ENCODE results near the gene MYL12A.
"Not testable (repeated sequence)": the region's sequence is repeated elsewhere in the genome, so short reads cannot be mapped to it uniquely, and the experiment has no call there.

The MYL12A gene

GRCh38 chr18:3247240-3248061, at the start of gene MYL12A:
Gene MYL12A, plus strand, starts transcription at chr18:3247801. Its CDS starts 5,447 bp downstream, at chr18:3253248.
- DNase-seq (ENCODE audit: low read depth) = peak; percentile 96

GRCh38 chr18:3198260-3198860, 49.2 kb upstream of the MYL12A start:
- DNase-seq (ENCODE audit: low read depth) = not testable (repeated sequence)

- DNase-seq (ENCODE audit: low read depth) = no peak
Measured at GRCh38 chr18:3199942-3200645, 47.5 kb upstream of the MYL12A start.

GRCh38 chr18:3205239-3205638, 42.4 kb upstream of the MYL12A start:
- no peak for DNase-seq (ENCODE audit: low read depth)

- DNase-seq (ENCODE audit: low read depth) = peak; percentile 5
Measured at GRCh38 chr18:3207565-3207964, 40.0 kb upstream of the MYL12A start.

GRCh38 chr18:3209859-3210569, 37.6 kb upstream of the MYL12A start:
- no peak for DNase-seq (ENCODE audit: low read depth)

GRCh38 chr18:3211236-3211992, 36.2 kb upstream of the MYL12A start:
- no peak for DNase-seq (ENCODE audit: low read depth)

GRCh38 chr18:3212657-3213056, 34.9 kb upstream of the MYL12A start:
- DNase-seq (ENCODE audit: low read depth) = no peak

GRCh38 chr18:3213300-3214059, 34.1 kb upstream of the MYL12A start:
- no peak for DNase-seq (ENCODE audit: low read depth)

- no peak for DNase-seq (ENCODE audit: low read depth)
Measured at GRCh38 chr18:3214855-3215637, 32.6 kb upstream of the MYL12A start.

- DNase-seq (ENCODE audit: low read depth) = no peak
Measured at GRCh38 chr18:3216987-3217386, 30.6 kb upstream of the MYL12A start.

- DNase-seq (ENCODE audit: low read depth) = no peak
Measured at GRCh38 chr18:3217948-3218647, 29.5 kb upstream of the MYL12A start.

- no peak for DNase-seq (ENCODE audit: low read depth)
Measured at GRCh38 chr18:3218819-3219218, 28.8 kb upstream of the MYL12A start.

- no peak for DNase-seq (ENCODE audit: low read depth)
Measured at GRCh38 chr18:3219241-3219630, 28.4 kb upstream of the MYL12A start.

GRCh38 chr18:3219631-3220335, 27.8 kb upstream of the MYL12A start, which contains the start of gene MYOM1:
Gene MYOM1, minus strand, starts transcription at chr18:3219968. Its CDS starts 4,745 bp downstream, at chr18:3215223.
- DNase-seq (ENCODE audit: low read depth) = no peak

GRCh38 chr18:3220868-3221267, 26.7 kb upstream of the MYL12A start:
- not testable (repeated sequence) for DNase-seq (ENCODE audit: low read depth)

- no peak for DNase-seq (ENCODE audit: low read depth)
Measured at GRCh38 chr18:3221496-3221895, 26.1 kb upstream of the MYL12A start.

GRCh38 chr18:3223356-3223755, 24.2 kb upstream of the MYL12A start:
- no peak for DNase-seq (ENCODE audit: low read depth)

- no peak for DNase-seq (ENCODE audit: low read depth)
Measured at GRCh38 chr18:3224223-3224622, 23.4 kb upstream of the MYL12A start.
